Small intestine (tissue), 7 donors: ENCODE results near the gene PDE9A. TPM values are rescaled to one million over a fixed set of nuclear protein-coding genes. Genes with fewer than 3 reads are reported as not detected.

Source experiments
- DNase-seq, 2 donors: peaks; one replicate each; pipeline versions ENCODE4 v3.0.0 to v3.0.0-alpha.2; 2013
- FAIRE-seq: peaks from 2 replicates; lab custom pipeline; 2012; peaks lifted over from hg19 to GRCh38; lab: Jason Lieb, UNC
- H3K27ac ChIP-seq, 3 donors: one replicate each; pipeline ENCODE4 v1.5.1; 2013; ENCODE audit warnings: low read length in 2 of 3, mild to moderate bottlenecking in 2 of 3, control low read depth in 1 of 3, inconsistent platforms in 1 of 3, low read depth in 1 of 3, moderate library complexity in 1 of 3
- H3K27me3 ChIP-seq, 3 donors: one replicate each; pipeline ENCODE4 v1.6.1; 2013; ENCODE audit warnings: low read length in 3 of 3, inconsistent platforms in 1 of 3; ENCODE audit not compliant: control insufficient read depth in 3 of 3, insufficient read depth in 3 of 3
- H3K36me3 ChIP-seq, 3 donors: one replicate each; pipeline ENCODE4 v1.6.1; 2013; ENCODE audit warnings: low read length in 3 of 3, inconsistent platforms in 1 of 3, low read depth in 1 of 3, mild to moderate bottlenecking in 1 of 3, moderate library complexity in 1 of 3; ENCODE audit not compliant: control insufficient read depth in 3 of 3, insufficient read depth in 2 of 3
- H3K4me1 ChIP-seq, 3 donors: one replicate each; pipeline ENCODE4 v1.6.1; 2013; ENCODE audit warnings: low read length in 2 of 3, inconsistent platforms in 1 of 3, low read depth in 1 of 3, mild to moderate bottlenecking in 1 of 3, moderate library complexity in 1 of 3; ENCODE audit not compliant: control insufficient read depth in 3 of 3, insufficient read depth in 2 of 3
- H3K4me3 ChIP-seq, 3 donors: one replicate each; pipeline ENCODE4 v1.5.1; 2013; ENCODE audit warnings: low read length in 3 of 3, control low read depth in 1 of 3, inconsistent platforms in 1 of 3, low read depth in 1 of 3, mild to moderate bottlenecking in 1 of 3, moderate library complexity in 1 of 3
- H3K9me3 ChIP-seq, 2 donors: one replicate each; pipeline ENCODE4 v1.6.1; 2013; ENCODE audit warnings: low read depth in 1 of 2, low read length in 1 of 2; ENCODE audit not compliant: control insufficient read depth in 2 of 2, insufficient read depth in 1 of 2
- WGBS, 3 donors: extraction: QIAGEN DNeasy Blood & Tissue Kit; methylation state at CpG; one replicate each; pipeline ENCODE4 v1.1.7; 2013; 5-methylcytosine and 5-hydroxymethylcytosine counted together
- polyA plus RNA-seq, 4 donors: library from polyadenylated mRNA; stranded (reverse) in 3 of 4; unstranded in 1 of 4; fragments of 200-250 nt in 3 of 4; fragments of 120-200 nt in 1 of 4; gene quantifications; one replicate each; pipeline versions ENCODE4 v1.2.1 to v1.2.3, GENCODE V29; 2013
- donor health status: healthy with polysubstance abuse.
- donor health status: control.
- donor health status: control.
- donor health status: Bipolar disorder and iron deficiency.
- donor health status: healthy.

Gene PDE9A
- polyA plus RNA-seq, 4 donors = 31.0 to 96.6 (median 49.6) TPM

GRCh38 chr21:42648606-42649005, 4.8 kb upstream of the PDE9A start:
- 15 to 59% (median 37%) methylated on average over 8 of the region's 8 CpGs for WGBS, 3 donors
- Histone ChIP-seq H3K27ac (peak overlapping the region in 1 of 3 donors; percentile 58), H3K27me3 (no peaks in the 10 kb centered on the region), H3K9me3 (no peaks in the 10 kb centered on the region), H3K4me1 (peaks cover 0 to 25% (median 5%) of the 10 kb centered on the region in 3 donors), H3K4me3 (no peak overlapping the region), H3K36me3 (no peaks in the 10 kb centered on the region)
- DNase-seq = peak; percentile 63 to 74
- no peak for FAIRE-seq

- Histone ChIP-seq H3K9me3 (no peaks in the 10 kb centered on the region), H3K27me3 (no peaks in the 10 kb centered on the region), H3K4me1 (peaks cover 0 to 28% (median 5%) of the 10 kb centered on the region in 3 donors), H3K4me3 (no peak overlapping the region), H3K36me3 (no peaks in the 10 kb centered on the region), H3K27ac (peak overlapping the region in 1 of 3 donors; percentile 58)
- WGBS, 3 donors = 78 to 86% (median 85%) methylated on average over 24 of the region's 24 CpGs
- FAIRE-seq = no peak
- no peak for DNase-seq
These were observed 4.0 kb upstream of the PDE9A start for GRCh38 chr21:42649122-42650032.

- H3K4me3 ChIP-seq = no peak overlapping the region
- no peaks in the 10 kb centered on the region for H3K9me3 ChIP-seq
- 21 to 53% (median 33%) methylated on average over 8 to 11 of the region's 11 CpGs for WGBS, 3 donors
- peaks cover 0 to 34% (median 5%) of the 10 kb centered on the region in 3 donors for H3K4me1 ChIP-seq
- no peak overlapping the region for H3K27ac ChIP-seq
- DNase-seq = no peak
- H3K27me3 ChIP-seq = peaks cover 0 to 3% (median 0%) of the 10 kb centered on the region in 3 donors
- H3K36me3 ChIP-seq = no peaks in the 10 kb centered on the region
- no peak for FAIRE-seq
These were observed 3.4 kb upstream of the PDE9A start for GRCh38 chr21:42650033-42650370.

GRCh38 chr21:42650441-42651421, 2.7 kb upstream of the PDE9A start:
- Histone ChIP-seq H3K27me3 (peaks cover 0 to 4% (median 0%) of the 10 kb centered on the region in 3 donors), H3K27ac (no peak overlapping the region), H3K4me3 (no peak overlapping the region), H3K9me3 (no peaks in the 10 kb centered on the region), H3K4me1 (peaks cover 1 to 41% (median 5%) of the 10 kb centered on the region in 3 donors), H3K36me3 (no peaks in the 10 kb centered on the region)
- 79 to 84% (median 82%) methylated on average over 20 to 21 of the region's 21 CpGs for WGBS, 3 donors
- FAIRE-seq (no peak), DNase-seq (no peak)

GRCh38 chr21:42651515-42652401, 1.7 kb upstream of the PDE9A start:
- peaks cover 2 to 52% (median 5%) of the 10 kb centered on the region in 3 donors for H3K4me1 ChIP-seq
- H3K27me3 ChIP-seq = peaks cover 0 to 4% (median 0%) of the 10 kb centered on the region in 3 donors
- peak overlapping the region in 1 of 3 donors; percentile 54 for H3K27ac ChIP-seq
- 65 to 78% (median 70%) methylated on average over 16 of the region's 16 CpGs for WGBS, 3 donors
- FAIRE-seq = no peak
- peak; percentile 50 to 51 for DNase-seq
- no peak overlapping the region for H3K4me3 ChIP-seq
- H3K36me3 ChIP-seq = peaks cover 0 to 5% (median 0%) of the 10 kb centered on the region in 3 donors
- H3K9me3 ChIP-seq = no peaks in the 10 kb centered on the region

- H3K27me3 ChIP-seq = peaks cover 0 to 4% (median 0%) of the 10 kb centered on the region in 3 donors
- DNase-seq (peak; percentile 39 to 54), FAIRE-seq (no peak)
- H3K36me3 ChIP-seq = peaks cover 0 to 14% (median 0%) of the 10 kb centered on the region in 3 donors
- peak overlapping the region in 2 of 3 donors; percentile 19 to 54 for H3K27ac ChIP-seq
- peak overlapping the region in 1 of 3 donors; percentile 44 for H3K4me3 ChIP-seq
- WGBS, 3 donors = 39 to 60% (median 41%) methylated on average over 19 to 24 of the region's 24 CpGs
- no peaks in the 10 kb centered on the region for H3K9me3 ChIP-seq
- H3K4me1 ChIP-seq = peaks cover 2 to 52% (median 5%) of the 10 kb centered on the region in 3 donors
These were observed 742 bp upstream of the PDE9A start for GRCh38 chr21:42652527-42653230.
